Activated T-cell treated with anti-CD3 and anti-CD28 coated beads, Interleukin-2, amount 50 U/mL, for 1 hour (primary cell): ENCODE data around the gene JPH3.
A peak's percentile ranks its signal among the peaks of the same experiment; 100 is the strongest.

ENCODE experiments used
- DNase-seq: peaks from one replicate; pipeline ENCODE4 v3.0.0-alpha.2; 2020

The JPH3 gene

GRCh38 chr16:87628246-87628923, 26.1 kb downstream of the JPH3 start:
- DNase-seq, result no peak

- no peak for DNase-seq
Measured at GRCh38 chr16:87628940-87629339, 26.6 kb downstream of the JPH3 start.

- DNase-seq, result no peak
Measured at GRCh38 chr16:87631067-87631466, 28.8 kb downstream of the JPH3 start.

GRCh38 chr16:87634411-87634810, 32.1 kb downstream of the JPH3 start:
- DNase-seq, result no peak

GRCh38 chr16:87635541-87636049, 33.3 kb downstream of the JPH3 start:
- DNase-seq, result peak; percentile 74

- peak; percentile 84 for DNase-seq
Measured at GRCh38 chr16:87636050-87636684, 33.9 kb downstream of the JPH3 start.

- no peak for DNase-seq
Measured at GRCh38 chr16:87636741-87637140, 34.4 kb downstream of the JPH3 start.

- no peak for DNase-seq
Measured at GRCh38 chr16:87637357-87637756, 35.0 kb downstream of the JPH3 start.

- no peak for DNase-seq
Measured at GRCh38 chr16:87638736-87639135, 36.4 kb downstream of the JPH3 start.

- no peak for DNase-seq
Measured at GRCh38 chr16:87641721-87642120, 39.4 kb downstream of the JPH3 start.

GRCh38 chr16:87642491-87642890, 40.2 kb downstream of the JPH3 start:
- no peak for DNase-seq

GRCh38 chr16:87644186-87644585, 41.9 kb downstream of the JPH3 start:
- DNase-seq, result no peak

GRCh38 chr16:87644596-87644995, 42.3 kb downstream of the JPH3 start:
- no peak for DNase-seq

- no peak for DNase-seq
Measured at GRCh38 chr16:87645802-87646201, 43.5 kb downstream of the JPH3 start.

GRCh38 chr16:87647431-87648185, 45.3 kb downstream of the JPH3 start:
- DNase-seq, result no peak

- no peak for DNase-seq
Measured at GRCh38 chr16:87648236-87648635, 45.9 kb downstream of the JPH3 start.

GRCh38 chr16:87648698-87649487, 46.6 kb downstream of the JPH3 start:
- DNase-seq, result no peak

- DNase-seq, result no peak
Measured at GRCh38 chr16:87652386-87652785, 50.1 kb downstream of the JPH3 start.

- DNase-seq, result no peak
Measured at GRCh38 chr16:87652799-87653198, 50.5 kb downstream of the JPH3 start.

- no peak for DNase-seq
Measured at GRCh38 chr16:87653234-87653633, 50.9 kb downstream of the JPH3 start.

GRCh38 chr16:87654826-87655225, 52.5 kb downstream of the JPH3 start:
- no peak for DNase-seq

GRCh38 chr16:87656328-87656727, 54.0 kb downstream of the JPH3 start:
- DNase-seq, result no peak

GRCh38 chr16:87657621-87658192, 55.4 kb downstream of the JPH3 start:
- DNase-seq, result no peak
